Naive thymus-derived CD8-positive, alpha-beta T cell (primary cell): ENCODE measurements around the gene SNPH. TPM values are rescaled to one million over a fixed set of nuclear protein-coding genes. Genes with fewer than 3 reads are reported as not detected.
A peak's percentile ranks its signal among the peaks of the same experiment; 100 is the strongest.
"Not testable (repeated sequence)": the region's sequence is repeated elsewhere in the genome, so short reads cannot be mapped to it uniquely, and the experiment has no call there.

ENCODE experiments used
- ATAC-seq, 2 donors: fragments of 150-1000 bp; cut with Tn5 transposase in 1 of 2; sonication (Bioruptor Pico), chemical (Tn5 transposase) in 1 of 2; 1 replicate in 1 of 2; 2 replicates in 1 of 2; pipeline ENCODE4 v1.10.0; 2021; ENCODE audit warnings: mild to moderate bottlenecking in 2 of 2, moderate library complexity in 2 of 2
- POLR2A ChIA-PET: fragments of 350-600 bp; sonication (Branson Sonifier 250); formaldehyde crosslinking; loops from one replicate; lab custom pipeline; 2021; ENCODE audit warnings: antibody characterized with exemption; lab: Charles Lee
- DNase-seq, 10 donors: peaks; one replicate each; pipeline versions ENCODE4 v3.0.0 to v3.0.0-alpha.2; 2020 to 2022
- H3K27ac Mint-ChIP-seq, 10 donors: one replicate each; pipeline ENCODE4 v1.8.0; 2020 to 2022; ENCODE audit warnings: mild to moderate bottlenecking in 10 of 10, mixed read lengths in 10 of 10, moderate library complexity in 4 of 10, inconsistent platforms in 1 of 10
- H3K27me3 Mint-ChIP-seq, 5 donors: one replicate each; pipeline ENCODE4 v1.8.0; 2021 to 2022; ENCODE audit warnings: mixed read lengths in 5 of 5
- H3K36me3 Mint-ChIP-seq, 3 donors: one replicate each; pipeline ENCODE4 v1.8.0; 2020 to 2022; ENCODE audit warnings: mixed read lengths in 3 of 3, mild to moderate bottlenecking in 2 of 3, inconsistent platforms in 1 of 3
- H3K4me1 Mint-ChIP-seq, 4 donors: one replicate each; pipeline ENCODE4 v1.8.0; 2021 to 2022; ENCODE audit warnings: mixed read lengths in 4 of 4
- H3K4me3 Mint-ChIP-seq, 10 donors: one replicate each; pipeline ENCODE4 v1.8.0; 2020 to 2022; ENCODE audit warnings: mild to moderate bottlenecking in 10 of 10, mixed read lengths in 10 of 10, moderate library complexity in 6 of 10, inconsistent platforms in 1 of 10
- H3K9me3 Mint-ChIP-seq, 9 donors: one replicate each; pipeline ENCODE4 v1.8.0; 2020 to 2022; ENCODE audit warnings: mixed read lengths in 9 of 9, mild to moderate bottlenecking in 3 of 9, inconsistent platforms in 1 of 9, moderate library complexity in 1 of 9
- polyA plus RNA-seq, 3 donors: library from polyadenylated mRNA; unstranded; fragments of 300-500 nt; fragmentation: Illumina TruSeq; gene quantifications; one replicate each; pipeline ENCODE4 v1.2.3, GENCODE V29; 2021
- total RNA-seq, 8 experiments: library from RNA in 2 of 8; stranded (reverse) in 2 of 8; gene quantifications; one replicate each; pipeline ENCODE4 v1.2.3 and lab custom pipeline; 2021 to 2026

Gene SNPH, protein sequence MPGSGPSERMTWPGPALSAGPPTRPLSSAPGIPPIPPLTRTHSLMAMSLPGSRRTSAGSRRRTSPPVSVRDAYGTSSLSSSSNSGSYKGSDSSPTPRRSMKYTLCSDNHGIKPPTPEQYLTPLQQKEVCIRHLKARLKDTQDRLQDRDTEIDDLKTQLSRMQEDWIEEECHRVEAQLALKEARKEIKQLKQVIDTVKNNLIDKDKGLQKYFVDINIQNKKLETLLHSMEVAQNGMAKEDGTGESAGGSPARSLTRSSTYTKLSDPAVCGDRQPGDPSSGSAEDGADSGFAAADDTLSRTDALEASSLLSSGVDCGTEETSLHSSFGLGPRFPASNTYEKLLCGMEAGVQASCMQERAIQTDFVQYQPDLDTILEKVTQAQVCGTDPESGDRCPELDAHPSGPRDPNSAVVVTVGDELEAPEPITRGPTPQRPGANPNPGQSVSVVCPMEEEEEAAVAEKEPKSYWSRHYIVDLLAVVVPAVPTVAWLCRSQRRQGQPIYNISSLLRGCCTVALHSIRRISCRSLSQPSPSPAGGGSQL
- 10 to 100 TPM; 25.7 to 26.6 TPM for total RNA-seq
- polyA plus RNA-seq: 10 to 100 TPM in 1 of 3 donors, 1 to 10 TPM in 2; 5.2 to 13.5 (median 6.3) TPM
- total RNA-seq (lab: John Stamatoyannopoulos, UW): 8.7 to 119 (median 55.5) reads per million in 6 experiments

DNA sequence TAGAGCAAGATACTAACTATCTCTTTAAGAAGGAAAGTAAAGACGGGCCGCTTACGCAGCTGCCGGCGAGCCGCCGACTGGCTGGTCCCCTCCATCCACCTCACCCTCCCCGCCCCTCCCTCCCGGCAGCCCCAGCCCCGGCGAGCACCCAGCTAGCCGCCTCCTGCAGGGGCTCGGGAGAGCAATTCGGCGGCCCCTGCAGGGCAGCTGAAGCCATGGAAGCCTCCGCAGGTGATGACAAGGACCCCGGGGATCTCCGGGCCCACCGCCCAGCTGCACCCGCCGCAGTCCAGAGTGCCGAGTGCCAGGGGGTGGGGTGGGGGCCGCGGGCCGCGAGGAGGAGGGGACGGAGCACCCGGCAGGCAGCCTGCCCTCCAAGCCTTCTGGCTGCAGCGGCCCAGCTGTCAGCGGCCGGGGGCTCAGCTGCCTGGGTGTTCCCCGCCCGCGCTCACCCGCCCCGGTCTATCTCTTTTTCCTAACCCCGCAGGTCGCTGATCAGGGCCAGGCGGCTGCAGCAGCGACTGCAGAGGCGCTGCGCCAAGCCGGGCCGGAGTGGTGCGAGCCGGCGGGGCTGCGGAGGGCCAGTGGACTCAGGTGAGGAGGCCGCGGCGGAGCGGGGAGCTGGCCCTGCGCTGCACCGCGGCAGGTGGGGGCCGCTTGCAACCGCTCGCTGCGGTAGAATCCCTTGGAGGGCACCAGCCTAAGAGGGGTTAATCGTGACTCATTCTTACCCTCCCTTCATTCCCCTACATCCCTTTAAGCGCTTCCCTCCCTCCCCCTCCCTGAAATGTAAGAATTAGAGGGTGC is at the start of gene SNPH:
Gene SNPH, plus strand, starts transcription at position 128 of the 807 bp plus-strand sequence. CDS start 29,946 bp downstream, outside the sequence.
- POLR2A ChIA-PET: interaction anchor here (0.5 to 3.8 kb wide), 14 partner anchors 9 to 1811 kb away, joined by 3 to 33 read pairs (median 4); partner anchors contain the start of gene RAD21L1
- DNase-seq: peak; percentile 63 to 87 (median 70)
- Mint-ChIP-seq H3K27me3 (peaks cover 0 to 3% (median 0%) of the 10 kb centered on the region in 5 donors), H3K36me3 (peaks cover 0 to 8% (median 0%) of the 10 kb centered on the region in 3 donors), H3K9me3 (peaks cover 0 to 3% (median 0%) of the 10 kb centered on the region in 9 donors), H3K4me3 (peak within 1 kb of the TSS; percentile 86 to 99 (median 94)), H3K27ac (peak within 1 kb of the TSS; percentile 96 to 100 (median 99)), H3K4me1 (peaks cover 35 to 72% (median 67%) of the 10 kb centered on the region in 4 donors)
- peak; percentile 90 to 91 for ATAC-seq

DNA sequence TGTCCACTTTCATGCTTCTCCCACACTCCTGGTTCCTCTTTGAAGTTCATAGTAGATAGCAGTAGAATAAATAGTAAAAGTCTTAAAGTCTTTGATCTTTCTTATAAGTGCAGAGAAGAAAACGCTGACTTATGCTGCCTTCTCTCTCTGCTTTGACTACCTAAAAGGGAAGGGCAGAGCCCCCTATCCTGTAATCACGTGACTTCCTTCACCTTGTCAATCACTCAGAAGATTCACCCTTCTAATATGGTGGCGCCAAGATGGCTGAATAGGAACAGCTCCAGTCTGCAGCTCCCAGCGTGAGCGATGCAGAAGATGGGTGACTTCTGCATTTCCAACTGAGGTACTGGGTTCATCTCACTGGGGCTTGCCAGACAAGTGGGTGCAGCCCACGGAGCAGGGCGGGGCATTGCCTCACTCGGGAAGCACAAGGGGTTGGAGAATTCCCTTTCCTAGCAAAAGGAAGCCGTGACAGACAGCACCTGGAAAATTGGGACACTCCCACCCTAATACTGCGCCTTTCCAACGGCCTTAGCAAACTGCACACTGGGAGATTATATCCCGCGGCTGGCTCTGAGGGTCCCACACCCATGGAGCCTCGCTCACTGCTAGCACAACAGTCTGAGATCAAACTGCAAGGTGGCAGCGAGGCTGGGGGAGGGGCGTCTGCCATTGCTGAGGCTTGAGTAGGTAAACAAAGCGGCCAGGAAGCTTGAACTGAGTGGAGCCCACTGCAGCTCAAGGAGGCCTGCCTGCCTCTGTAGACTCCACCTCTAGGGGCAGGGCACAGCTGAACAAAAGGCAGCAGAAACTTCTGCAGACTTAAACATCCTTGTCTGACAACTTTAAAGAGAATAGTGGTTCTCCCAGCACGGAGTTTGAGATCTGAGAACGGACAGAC is 49.3 kb upstream of the SNPH start:
- POLR2A ChIA-PET: interaction anchor here (1.2 kb wide), 1 partner anchor 9 kb away, joined by 4 read pairs; the partner anchor contains the start of gene RAD21L1
- H3K36me3 Mint-ChIP-seq: not testable (repeated sequence)
- ATAC-seq (peak in 1 of 2 donors; percentile 46), DNase-seq (peak in 5 of 10 donors; percentile 38 to 70 (median 46))
- H3K4me1 Mint-ChIP-seq: peaks cover 26 to 44% (median 43%) of the 10 kb centered on the region in 4 donors
- peaks cover 0 to 15% (median 0%) of the 10 kb centered on the region in 5 donors for H3K27me3 Mint-ChIP-seq
- peaks cover 0 to 12% (median 0%) of the 10 kb centered on the region in 9 donors for H3K9me3 Mint-ChIP-seq
- H3K27ac Mint-ChIP-seq: peak overlapping the region; percentile 61 to 97 (median 88)
- peak overlapping the region in 8 of 10 donors; percentile 15 to 82 (median 64) for H3K4me3 Mint-ChIP-seq

DNA sequence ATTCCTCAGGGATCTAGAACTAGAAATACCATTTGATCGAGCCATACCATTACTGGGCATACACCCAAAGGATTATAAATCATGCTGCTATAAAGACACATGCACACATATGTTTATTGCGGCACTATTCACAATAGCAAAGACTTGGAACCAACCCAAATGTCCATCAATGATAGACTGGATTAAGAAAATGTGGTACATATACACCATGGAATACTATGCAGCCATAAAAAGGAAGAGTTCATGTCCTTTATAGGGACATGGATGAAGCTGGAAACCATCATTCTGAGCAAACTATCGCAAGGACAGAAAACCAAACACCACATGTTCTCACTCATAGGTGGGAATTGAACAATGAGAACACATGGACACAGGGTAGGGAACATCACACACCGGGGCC is 43.3 kb upstream of the SNPH start:
- Mint-ChIP-seq H3K27me3 (peaks cover 0 to 11% (median 0%) of the 10 kb centered on the region in 5 donors), H3K4me3 (peak overlapping the region in 1 of 10 donors; percentile 24), H3K9me3 (peaks cover 0 to 19% (median 8%) of the 10 kb centered on the region in 9 donors), H3K4me1 (peaks cover 10 to 19% (median 16%) of the 10 kb centered on the region in 4 donors)
- POLR2A ChIA-PET: interaction anchor here (0.6 kb wide), 1 partner anchor 427 kb away, joined by 5 read pairs; no protein-coding TSS in a partner anchor
- ATAC-seq, H3K27ac Mint-ChIP-seq, DNase-seq, H3K36me3 Mint-ChIP-seq: not testable (repeated sequence)

DNA sequence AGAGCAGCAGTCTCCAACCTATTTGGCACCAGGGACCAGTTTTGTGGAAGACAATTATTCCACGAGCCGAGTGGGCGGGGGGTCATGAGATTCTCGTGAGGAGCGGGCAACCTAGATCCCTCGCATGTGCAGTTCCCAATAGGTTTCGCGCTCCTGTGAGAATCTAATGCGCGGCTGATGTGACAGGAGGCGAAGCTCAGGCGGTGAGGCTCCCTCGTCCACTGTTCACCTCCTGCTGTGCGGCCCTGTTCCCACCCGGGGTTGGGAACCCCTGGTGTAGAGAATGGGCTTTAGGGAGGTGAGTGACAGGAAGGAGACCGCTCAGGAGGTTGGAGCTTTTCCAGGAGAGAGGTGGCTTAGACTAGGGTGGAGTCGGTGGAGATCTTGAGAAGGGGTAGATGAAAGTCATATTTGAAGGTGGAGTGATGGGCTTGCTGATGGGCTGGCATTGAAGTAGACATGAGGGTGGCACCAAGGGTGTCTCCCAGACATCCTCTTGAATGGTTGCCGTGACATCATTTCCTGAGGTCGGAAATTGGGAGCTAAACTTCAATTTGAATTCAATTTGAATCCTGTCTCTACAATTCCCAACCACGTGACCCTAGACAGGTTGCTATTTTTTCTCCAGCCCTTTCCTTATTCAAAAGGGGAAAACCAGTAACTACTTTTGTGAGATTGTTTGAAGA is 41.7 kb upstream of the SNPH start:
- ATAC-seq (no peak), DNase-seq (no peak)
- POLR2A ChIA-PET: interaction anchor here (0.6 kb wide), 1 partner anchor 107 kb away, joined by 7 read pairs; no protein-coding TSS in a partner anchor
- H3K27me3 Mint-ChIP-seq: peaks cover 0 to 12% (median 3%) of the 10 kb centered on the region in 5 donors
- peak overlapping the region in 7 of 10 donors; percentile 0 to 92 (median 15) for H3K27ac Mint-ChIP-seq
- H3K4me3 Mint-ChIP-seq: peak overlapping the region in 8 of 10 donors; percentile 26 to 79 (median 50)
- peaks cover 0 to 16% (median 7%) of the 10 kb centered on the region in 9 donors for H3K9me3 Mint-ChIP-seq
- H3K36me3 Mint-ChIP-seq: no peaks in the 10 kb centered on the region
- peaks cover 8 to 16% (median 12%) of the 10 kb centered on the region in 4 donors for H3K4me1 Mint-ChIP-seq

DNA sequence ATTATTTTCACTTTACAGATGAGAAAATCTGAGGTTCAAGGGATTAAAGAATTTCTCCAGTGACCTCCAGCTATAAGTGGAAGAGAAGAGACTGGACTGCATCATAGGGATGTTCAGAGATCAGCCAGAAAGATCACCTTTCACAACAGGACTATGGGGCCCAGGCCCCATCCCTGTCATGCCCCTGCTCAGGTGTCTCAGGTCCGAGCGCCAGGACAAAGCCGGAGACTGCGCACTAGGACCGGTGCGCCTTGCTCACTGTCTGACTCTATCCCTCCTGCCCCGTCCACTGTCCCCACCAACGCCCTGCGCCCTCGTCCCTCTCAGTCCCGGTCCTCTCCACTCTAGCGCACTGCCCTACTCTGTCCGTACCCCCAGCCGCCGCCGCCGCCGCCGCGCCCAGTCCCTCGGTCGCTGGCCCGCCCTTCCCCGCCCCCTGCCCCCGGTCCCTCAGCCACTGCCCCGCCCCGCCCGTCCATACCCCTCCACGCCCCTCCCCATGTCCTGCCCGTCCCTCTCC is 40.8 kb upstream of the SNPH start:
- Mint-ChIP-seq H3K9me3 (peaks cover 0 to 16% (median 3%) of the 10 kb centered on the region in 9 donors), H3K27me3 (peaks cover 3 to 15% (median 6%) of the 10 kb centered on the region in 5 donors), H3K27ac (peak overlapping the region in 7 of 10 donors; percentile 31 to 71 (median 38)), H3K4me1 (peaks cover 8 to 16% (median 12%) of the 10 kb centered on the region in 4 donors), H3K36me3 (no peaks in the 10 kb centered on the region), H3K4me3 (peak overlapping the region; percentile 62 to 88 (median 78))
- DNase-seq (peak in 1 of 10 donors; percentile 25), ATAC-seq (peak; percentile 17 to 55)
- POLR2A ChIA-PET: interaction anchor here (0.8 to 1.7 kb wide), 5 partner anchors 8 to 167 kb away, joined by 3 to 5 read pairs (median 4); partner anchors contain the start of genes PSMF1 and SNPH

DNA sequence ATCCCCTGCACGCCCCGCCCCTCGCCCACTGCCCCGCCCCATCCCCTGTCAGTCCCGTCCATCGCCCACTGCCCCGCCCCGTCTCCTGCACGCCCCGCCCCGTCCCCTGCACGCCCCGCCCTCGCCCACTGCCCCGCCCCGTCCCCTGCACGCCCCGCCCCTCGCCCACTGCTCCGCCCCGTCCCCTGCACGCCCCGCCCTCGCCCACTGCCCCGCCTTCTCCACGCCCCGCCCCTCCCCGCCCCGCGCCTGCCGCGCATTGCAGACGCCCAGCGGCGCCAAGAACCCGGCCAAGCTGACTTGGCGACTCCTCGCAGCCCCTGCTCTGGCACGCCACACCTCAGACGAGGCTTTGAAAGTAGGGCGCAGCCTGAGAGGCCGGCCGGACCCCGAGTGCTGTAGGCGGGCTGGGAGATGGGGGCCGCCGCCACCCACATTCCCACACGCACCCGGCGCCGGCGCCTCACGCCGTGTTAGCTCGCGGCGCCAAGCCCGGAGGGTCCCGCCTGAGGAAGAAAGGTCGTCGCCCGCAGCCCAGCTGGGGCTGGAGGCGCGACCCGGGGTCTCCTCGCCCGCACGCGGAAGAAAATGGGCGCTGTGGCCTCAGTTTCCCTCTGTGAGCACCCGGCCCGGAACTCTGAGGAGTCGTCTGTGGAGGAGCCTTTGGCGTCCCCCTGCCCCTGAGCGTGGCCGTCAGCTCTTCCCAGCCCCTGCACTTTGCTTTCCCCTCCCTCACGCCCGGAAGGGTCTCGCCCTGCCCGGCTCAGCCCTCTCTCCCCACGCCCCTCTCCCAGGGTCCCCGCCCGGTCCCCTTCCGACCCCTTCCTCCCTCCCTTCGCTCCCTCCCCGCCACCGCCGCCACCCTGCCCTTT is 40.1 kb upstream of the SNPH start, which contains the start of gene RAD21L1:
Gene RAD21L1, plus strand, starts transcription at position 262 of the 872 bp plus-strand sequence. CDS start 2,410 bp downstream, outside the sequence.
- DNase-seq (peak; percentile 55 to 89 (median 74)), ATAC-seq (peak; percentile 76 to 78)
- Mint-ChIP-seq H3K4me1 (peaks cover 8 to 16% (median 12%) of the 10 kb centered on the region in 4 donors), H3K27me3 (peaks cover 4 to 21% (median 6%) of the 10 kb centered on the region in 5 donors), H3K4me3 (peak within 1 kb of the TSS; percentile 76 to 92 (median 89)), H3K27ac (peak within 1 kb of the TSS in 9 of 10 donors; percentile 57 to 89 (median 65)), H3K9me3 (peaks cover 0 to 11% (median 3%) of the 10 kb centered on the region in 9 donors), H3K36me3 (no peaks in the 10 kb centered on the region)
- POLR2A ChIA-PET: interaction anchor here (0.8 to 1.7 kb wide), 6 partner anchors 9 to 240 kb away, joined by 3 to 5 read pairs (median 4); partner anchors contain the start of genes PSMF1 and SNPH

DNA sequence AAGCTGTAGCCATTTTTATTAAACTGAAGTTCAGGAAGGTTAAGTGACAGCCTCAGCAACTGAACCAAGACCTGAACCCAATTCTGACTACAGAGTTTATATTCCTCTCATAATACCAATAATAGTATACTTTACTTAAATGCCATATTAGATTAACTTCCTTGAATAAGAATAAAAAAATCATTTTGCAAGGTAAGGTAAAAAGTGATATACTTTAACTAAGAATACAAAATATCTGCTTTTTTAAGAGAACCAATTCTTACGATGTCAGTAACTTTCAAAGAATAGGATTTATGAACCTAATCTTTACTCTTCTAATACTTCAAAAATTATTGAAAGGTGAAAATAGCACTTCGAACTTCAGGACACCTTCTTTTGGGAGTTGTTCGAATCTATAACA is 36.6 kb upstream of the SNPH start:
- DNase-seq: no peak
- no peaks in the 10 kb centered on the region for H3K9me3 Mint-ChIP-seq
- H3K27ac Mint-ChIP-seq: no peak overlapping the region
- POLR2A ChIA-PET: no interaction called here
- H3K27me3 Mint-ChIP-seq: peaks cover 4 to 23% (median 8%) of the 10 kb centered on the region in 5 donors
- H3K36me3 Mint-ChIP-seq: no peaks in the 10 kb centered on the region
- H3K4me1 Mint-ChIP-seq: peaks cover 5 to 15% (median 12%) of the 10 kb centered on the region in 4 donors
- no peak overlapping the region for H3K4me3 Mint-ChIP-seq
- ATAC-seq: no peak

DNA sequence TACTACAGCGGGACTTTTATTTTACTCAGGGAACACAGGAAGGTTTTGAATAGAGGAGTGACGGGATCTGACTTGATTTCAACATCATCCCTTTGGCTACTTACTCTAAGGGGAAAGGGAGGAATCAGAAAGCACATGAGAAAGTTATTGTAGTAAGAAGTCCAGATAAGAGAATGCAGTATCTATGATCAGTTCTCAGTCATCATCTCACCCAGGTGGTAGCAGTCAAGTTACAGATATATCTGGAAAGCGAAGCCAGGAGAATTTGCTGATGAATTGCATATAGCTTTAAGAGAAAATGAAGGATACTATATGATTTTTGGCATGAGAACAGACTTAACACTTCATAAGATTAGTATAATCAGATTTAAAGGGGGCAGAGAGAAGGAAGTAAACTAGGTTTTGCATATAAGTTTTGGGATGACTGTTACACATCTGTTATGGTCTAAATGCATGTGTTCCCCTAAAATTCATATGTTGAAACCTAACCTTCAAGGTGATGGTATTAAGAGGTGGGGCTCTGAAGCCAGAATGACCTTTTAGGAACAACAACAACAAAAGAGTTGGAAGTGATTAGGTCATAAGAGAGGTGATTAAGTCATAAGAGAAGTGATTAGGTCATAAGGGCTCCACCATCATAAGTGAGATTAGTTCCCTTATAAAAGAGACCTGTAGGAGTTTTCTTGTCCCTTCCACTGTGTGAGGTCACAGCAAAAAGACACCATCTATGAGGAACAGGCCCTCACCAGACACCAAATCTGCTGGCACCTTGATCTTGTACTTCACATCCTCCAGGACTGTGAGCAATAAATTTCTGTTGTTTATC is 33.6 kb upstream of the SNPH start:
- no peak for ATAC-seq

DNA sequence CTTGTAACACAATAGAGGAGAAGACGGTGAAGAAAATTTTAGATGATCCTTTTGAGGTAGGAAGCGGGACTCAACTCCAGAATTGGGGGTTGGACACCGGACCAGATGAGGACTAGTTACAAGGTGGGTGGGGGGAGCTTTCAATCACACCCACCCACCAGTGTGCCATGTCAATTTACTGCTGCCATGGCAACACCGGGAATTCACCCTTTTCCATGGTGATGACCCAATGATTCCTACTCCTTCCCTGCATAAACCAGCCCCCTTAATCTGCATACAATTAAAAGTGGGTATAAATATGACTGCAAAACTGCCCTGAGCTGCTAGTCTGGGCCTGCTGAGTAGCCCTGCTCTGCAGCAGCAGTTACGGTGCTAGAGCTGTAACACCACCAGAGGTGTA is 25.5 kb upstream of the SNPH start:
- POLR2A ChIA-PET: no interaction called here
- DNase-seq (no peak), ATAC-seq (no peak)
- no peak overlapping the region for H3K27ac Mint-ChIP-seq
- H3K9me3 Mint-ChIP-seq: no peaks in the 10 kb centered on the region
- no peaks in the 10 kb centered on the region for H3K36me3 Mint-ChIP-seq
- H3K4me3 Mint-ChIP-seq: no peak overlapping the region
- peaks cover 0 to 4% (median 2%) of the 10 kb centered on the region in 4 donors for H3K4me1 Mint-ChIP-seq
- peaks cover 0 to 18% (median 4%) of the 10 kb centered on the region in 5 donors for H3K27me3 Mint-ChIP-seq

More for the DNA sequence above, 33.6 kb upstream of the SNPH start:
- Mint-ChIP-seq H3K4me1 (peaks cover 0 to 4% (median under 1%) of the 10 kb centered on the region in 4 donors), H3K27me3 (peaks cover 5 to 23% (median 8%) of the 10 kb centered on the region in 5 donors), H3K36me3 (no peaks in the 10 kb centered on the region), H3K27ac (no peak overlapping the region), H3K4me3 (no peak overlapping the region), H3K9me3 (no peaks in the 10 kb centered on the region)
- DNase-seq: no peak
- POLR2A ChIA-PET: no interaction called here
